HG03045 (cell line): ENCODE results near the gene TMCO1.
"Not testable (repeated sequence)": the region's sequence is repeated elsewhere in the genome, so short reads cannot be mapped to it uniquely, and the experiment has no call there.

Source experiments
- ATAC-seq: cut with Tn5 transposase; IDR thresholded peaks from one replicate; pipeline ENCODE4 v1.9.1; 2021; ENCODE audit warnings: mild to moderate bottlenecking, moderate library complexity; ENCODE audit not compliant: unreplicated experiment

TMCO1 gene

GRCh38 chr1:165747632-165748447 lies 20.8 kb downstream of the TMCO1 start:
- no peak for ATAC-seq

- ATAC-seq = not testable (repeated sequence)
Observed at GRCh38 chr1:165744913-165745312, 23.8 kb downstream of the TMCO1 start.

GRCh38 chr1:165742194-165742593 lies 26.5 kb downstream of the TMCO1 start:
- ATAC-seq = no peak

DNA sequence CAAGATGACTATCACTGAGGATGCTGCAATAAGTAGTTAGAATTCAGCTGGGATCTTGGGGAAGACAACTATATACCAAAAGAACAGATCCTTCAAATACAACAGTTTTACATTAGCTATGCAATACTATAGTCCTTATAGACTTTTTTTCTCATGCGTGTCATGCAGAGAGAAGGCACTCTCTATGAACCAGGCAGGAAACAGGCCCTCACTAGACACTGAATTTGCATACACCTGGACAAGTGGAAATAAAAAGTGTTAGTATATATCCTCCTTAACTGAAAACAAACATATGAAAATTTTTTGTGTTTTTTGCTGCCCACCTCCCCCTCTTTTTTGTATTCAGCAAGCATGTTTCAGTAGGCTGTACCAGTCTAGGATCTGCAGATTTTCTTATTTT lies 29.9 kb downstream of the TMCO1 start:
- ATAC-seq = peak; percentile 87

- no peak for ATAC-seq
Observed at GRCh38 chr1:165737196-165737595, 31.5 kb downstream of the TMCO1 start.

GRCh38 chr1:165734906-165735305 lies 33.8 kb downstream of the TMCO1 start:
- no peak for ATAC-seq

DNA sequence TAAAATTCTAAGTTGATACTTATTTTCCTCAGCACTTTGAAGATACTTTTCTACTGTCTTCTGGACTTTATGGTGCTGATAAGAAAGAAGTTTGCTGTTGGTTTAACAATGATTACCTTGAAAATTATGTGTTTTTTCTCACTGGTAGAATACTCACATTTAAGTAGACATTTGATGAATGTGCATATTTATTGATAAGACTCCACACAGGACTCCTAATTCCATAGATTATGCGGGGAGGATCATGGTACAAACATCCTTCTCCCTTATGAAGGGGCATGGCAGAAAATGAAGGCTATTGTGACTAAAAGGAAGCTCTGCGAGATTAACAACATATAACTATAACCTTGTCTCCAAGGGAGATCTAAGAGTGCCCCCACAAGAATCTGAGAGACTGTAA lies 41.8 kb downstream of the TMCO1 start:
- ATAC-seq = no peak

DNA sequence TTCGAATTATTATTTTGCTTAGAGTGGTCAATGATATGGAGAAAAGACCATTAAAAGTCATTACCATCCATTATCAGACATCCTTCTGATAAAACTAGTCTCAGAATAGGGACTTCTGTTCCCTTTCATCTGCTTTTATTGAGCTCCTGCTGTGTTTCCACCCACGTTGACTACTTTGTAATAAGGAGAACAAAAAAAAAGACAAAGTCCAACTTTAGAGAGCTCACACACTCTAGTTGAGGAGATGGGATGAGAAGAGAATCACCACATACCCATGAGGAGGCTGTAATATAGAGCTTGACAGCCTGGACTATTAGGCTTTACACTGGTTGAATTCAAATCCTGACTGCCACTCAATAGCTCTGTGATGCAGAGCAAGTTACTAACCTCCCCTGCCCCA lies 42.5 kb downstream of the TMCO1 start:
- no peak for ATAC-seq

GRCh38 chr1:165717918-165718515 lies 50.7 kb downstream of the TMCO1 start:
- no peak for ATAC-seq

DNA sequence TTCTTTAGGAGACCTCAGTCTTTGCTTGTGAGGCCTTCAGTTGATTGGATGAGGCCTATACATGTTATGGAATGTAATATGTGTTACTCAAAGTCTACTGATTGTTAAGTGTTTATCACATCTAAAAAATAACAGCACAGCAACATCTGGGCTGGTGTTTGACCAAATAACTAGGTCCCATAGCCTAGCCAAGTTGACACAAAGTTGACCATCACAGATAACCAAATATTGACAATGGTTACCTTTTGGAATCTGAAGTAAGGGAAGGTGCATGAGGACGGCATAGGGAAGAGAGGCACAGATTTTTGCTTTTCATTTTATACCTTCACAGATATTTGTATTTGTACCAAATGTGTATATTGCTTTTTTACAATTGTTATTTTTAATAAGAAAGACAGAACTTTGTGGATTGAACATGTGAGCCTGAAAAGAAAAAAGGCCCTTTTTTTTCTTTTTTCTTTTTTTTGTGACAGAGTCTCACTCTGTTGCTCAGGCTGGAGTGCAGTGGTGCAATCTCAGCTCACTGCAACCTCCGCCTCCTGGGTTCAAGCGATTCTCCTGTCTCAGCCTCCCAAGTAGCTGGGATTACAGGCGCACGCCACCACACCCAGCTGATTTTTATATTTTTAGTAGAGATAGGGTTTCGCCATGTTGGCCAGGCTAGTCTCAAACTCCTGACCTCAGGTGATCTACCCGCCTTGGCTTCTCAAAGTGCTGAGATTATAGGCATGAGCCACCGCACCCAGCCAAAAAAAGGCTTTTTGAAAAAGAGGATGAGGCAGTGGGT lies 52.2 kb downstream of the TMCO1 start:
- ATAC-seq = not testable (repeated sequence)

GRCh38 chr1:165712764-165713163 lies 55.9 kb downstream of the TMCO1 start:
- no peak for ATAC-seq

DNA sequence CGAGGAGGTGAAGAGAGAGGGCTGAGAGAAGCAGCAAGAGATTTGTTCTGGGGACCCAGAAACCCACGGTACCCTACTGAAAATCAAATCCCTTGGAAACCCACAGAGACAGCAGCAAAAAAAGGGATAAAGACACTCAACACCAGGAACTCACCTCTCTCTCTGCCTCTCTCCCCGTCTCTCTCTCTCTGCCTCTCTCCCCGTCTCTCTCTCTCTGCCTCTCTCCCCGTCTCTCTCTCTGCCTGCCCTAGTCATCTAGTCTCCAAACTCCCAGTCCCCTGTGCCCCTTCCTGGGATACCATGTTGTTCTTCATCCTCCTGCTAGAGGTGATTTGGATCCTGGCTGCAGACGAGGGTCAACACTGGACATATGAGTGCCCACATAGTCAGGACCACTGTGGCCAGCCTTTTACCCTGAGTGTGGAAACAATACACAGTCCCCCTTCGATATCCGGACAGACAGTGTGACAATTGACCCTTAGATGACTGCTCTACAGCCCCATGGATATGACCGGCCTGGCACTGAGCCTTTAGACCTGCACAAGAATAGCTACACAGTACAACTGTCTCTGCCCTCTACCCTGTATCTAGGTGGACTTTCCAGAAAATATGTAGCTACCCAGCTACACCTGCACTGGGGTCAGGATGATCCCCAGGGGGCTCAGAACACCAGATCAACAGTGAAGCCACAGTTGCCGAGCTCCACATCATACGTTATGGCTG lies 60.5 kb downstream of the TMCO1 start:
- ATAC-seq = no peak

DNA sequence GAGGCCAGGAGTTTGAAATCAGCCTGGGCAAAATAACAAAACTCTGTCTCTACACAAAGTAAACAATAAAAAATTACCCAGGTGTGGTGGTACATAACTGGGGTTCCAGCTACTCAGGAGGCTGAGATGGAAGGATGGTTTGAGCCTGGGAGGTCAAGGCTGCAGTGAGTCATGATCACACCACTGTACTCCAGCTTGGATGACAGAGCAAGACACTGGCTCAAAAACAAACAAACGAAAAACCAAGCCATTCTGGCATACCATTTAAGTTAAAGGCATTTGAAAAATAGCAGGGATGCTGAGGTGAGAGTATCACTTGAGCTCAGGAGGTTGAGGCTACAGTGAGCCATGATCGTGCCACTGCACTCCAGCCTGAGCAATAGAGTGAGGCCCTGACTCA lies 65.0 kb downstream of the TMCO1 start:
- ATAC-seq = no peak

DNA sequence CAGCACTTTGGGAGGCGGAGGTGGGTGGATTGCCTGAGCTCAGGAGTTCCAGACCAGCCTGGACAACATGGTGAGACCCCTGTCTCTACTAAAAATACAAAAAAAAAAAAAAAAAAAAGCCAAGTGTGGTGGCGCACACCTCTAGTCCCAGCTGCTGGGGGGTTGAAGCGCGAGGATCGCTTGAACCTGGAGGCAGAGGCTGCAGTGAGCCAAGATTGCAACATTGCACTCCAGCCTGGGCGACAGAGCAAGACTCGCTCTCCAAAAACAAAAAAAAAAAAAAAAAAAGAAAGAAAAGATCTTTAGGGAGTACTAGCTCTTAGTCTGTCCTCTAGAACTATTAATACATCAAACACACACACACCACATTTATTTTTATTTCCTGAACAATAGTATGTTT lies 66.7 kb downstream of the TMCO1 start:
- not testable (repeated sequence) for ATAC-seq

GRCh38 chr1:165699577-165699976 lies 69.1 kb downstream of the TMCO1 start:
- ATAC-seq = no peak

DNA sequence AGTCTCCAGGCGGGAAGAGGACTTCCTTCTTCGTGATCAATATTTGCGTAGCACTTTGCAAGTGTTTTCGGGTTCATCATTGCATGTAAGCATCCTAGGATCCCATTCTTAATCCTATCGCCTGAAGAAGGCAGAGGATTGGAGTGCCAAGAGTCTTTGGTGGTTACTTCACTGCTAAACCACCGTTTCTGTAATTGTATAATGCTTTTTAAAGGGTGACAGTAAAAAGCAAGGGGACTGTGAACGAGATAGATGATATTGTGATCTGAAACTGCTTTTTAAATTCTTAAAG lies 70.0 kb downstream of the TMCO1 start:
- no peak for ATAC-seq

- peak; percentile 95 for ATAC-seq
Observed at GRCh38 chr1:165697881-165698760, 70.5 kb downstream of the TMCO1 start, which contains the start of gene ALDH9A1. Gene ALDH9A1, minus strand, starts transcription at chr1:165698562. Its CDS starts 4 bp downstream, at chr1:165698558.

- no peak for ATAC-seq
Observed at GRCh38 chr1:165697491-165697880, 71.2 kb downstream of the TMCO1 start.

GRCh38 chr1:165696625-165697100 lies 72.0 kb downstream of the TMCO1 start:
- ATAC-seq = no peak

DNA sequence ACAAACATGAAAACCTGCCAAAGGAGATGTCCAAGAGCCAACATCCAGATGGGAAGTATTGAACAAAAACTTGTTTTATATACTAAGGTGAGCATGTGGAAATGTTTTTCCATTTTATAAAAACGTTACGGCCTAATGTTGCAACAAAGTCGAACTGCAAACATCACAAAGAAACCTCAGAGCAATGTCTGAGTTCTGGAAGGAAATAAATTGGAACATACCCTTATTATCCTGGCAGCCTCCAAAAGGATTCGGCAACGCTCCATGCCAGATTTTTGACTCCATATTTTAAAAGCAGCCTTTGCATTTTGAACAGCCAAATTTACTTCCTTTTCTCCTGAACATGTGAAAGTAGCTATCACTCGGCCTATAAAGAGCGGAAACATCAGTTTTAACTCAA lies 73.6 kb downstream of the TMCO1 start:
- no peak for ATAC-seq
